Left forelimb (tissue), 1 donor: ENCODE measurements around the gene TRIM69.

Experiments
- DNase-seq: peaks from one replicate; pipeline ENCODE4 v3.0.0-alpha.2; 2018; ENCODE audit warnings: low spot score

TRIM69 gene

DNA sequence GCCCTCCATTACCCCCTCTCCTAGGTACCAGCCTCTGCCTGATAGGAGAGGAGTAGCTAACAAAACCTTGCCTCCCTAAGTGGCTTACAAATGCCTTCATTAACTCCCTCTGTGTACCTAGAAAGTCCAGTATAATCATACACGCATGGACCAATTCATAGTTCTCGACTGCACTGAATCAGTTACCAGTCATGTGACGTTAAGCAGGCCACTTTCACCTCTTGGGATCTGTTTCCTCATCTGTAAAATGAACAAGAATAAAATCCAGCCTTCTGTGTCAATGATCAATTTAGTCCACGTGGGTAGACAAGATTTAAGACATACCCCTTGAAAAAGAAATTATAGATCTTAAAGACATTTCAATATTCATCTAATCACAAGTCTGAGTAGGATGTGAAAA, 72.2 kb downstream of the TRIM69 start:
- no peak for DNase-seq

DNA sequence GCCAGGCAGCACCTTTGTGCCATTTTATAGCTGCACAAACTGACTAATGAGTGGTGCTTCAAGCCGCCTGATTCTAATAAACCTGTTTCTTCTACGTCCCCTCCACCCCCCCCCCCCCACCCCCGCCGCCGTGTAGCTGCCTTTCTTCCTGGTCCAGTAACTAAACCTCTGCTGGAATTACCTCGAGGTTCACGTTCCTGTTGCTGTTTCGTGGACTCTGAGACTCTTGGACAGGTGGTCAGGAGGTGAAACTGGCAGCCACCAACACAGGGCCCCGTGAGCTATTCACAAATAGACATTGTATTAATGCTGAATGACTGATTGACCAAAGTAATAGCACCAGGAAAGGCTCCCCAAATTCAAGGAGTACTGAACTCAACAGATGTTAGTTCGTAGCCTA, 73.9 kb downstream of the TRIM69 start:
- DNase-seq = no peak

DNA sequence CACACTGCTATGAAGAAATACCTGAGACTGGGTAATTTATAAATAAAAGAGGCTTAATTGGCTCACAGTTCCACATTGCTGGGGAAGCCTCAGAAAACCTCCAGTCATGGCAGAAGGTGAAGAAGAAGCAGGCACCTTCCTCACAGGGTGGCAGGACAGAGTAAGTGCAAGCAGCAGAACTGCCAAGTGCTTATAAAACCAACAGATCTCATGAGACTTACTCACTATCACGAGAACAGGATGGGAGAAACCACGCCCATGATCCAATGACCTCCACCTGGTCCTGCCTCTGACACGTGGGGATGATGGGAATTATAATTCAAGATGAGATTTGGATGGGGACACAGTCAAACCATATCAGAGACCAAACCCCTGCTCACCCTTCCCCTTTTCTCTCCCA, 75.0 kb downstream of the TRIM69 start:
- no peak for DNase-seq

DNA sequence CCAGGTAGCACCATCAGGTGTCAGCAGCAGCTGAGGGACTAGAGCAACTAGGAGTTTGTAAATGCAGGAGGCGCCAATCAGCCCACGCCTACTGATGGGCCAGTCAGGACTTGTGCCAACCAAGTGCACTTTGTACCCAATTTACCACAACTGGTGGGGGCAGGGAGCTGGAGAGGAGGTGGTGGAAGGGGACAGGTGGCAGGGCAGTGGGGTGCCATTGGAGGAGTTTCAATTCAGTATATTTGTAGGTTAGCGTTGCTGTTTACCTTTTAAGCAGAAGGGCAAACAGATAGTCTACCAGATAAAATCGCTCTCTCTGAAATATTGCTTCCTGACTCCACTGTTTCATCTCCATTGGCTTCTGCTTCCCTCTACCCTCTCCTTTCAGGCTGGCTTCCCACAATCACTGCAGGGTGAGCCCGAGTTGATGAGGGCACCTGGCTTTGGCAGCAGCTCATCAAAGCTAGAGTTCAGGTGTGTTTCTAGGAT, 75.7 kb downstream of the TRIM69 start:
- DNase-seq = no peak

DNA sequence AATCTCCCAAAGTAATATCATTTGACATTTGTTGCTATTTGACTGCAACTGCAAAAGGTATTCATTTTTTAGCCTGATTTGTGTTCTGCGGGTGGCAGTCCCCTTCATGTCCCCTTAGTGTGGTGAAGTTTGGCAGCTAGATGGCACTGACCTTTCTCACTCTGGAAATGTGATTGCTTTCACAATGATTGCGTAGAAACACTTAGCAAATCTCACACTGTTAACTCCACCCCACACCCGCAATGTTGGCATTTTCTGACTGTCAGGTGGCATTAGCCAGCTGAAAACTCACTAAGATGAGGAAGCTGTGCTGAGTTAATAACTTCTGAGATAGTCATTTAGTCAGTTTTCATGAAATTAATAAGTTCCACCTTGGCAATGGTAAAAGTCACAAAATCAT, 76.9 kb downstream of the TRIM69 start:
- DNase-seq = no peak
